HG03097 (cell line): ENCODE results near the gene PPP1R14C.

Experiments
- ATAC-seq: cut with Tn5 transposase; IDR thresholded peaks from one replicate; pipeline ENCODE4 v1.9.1; 2021; ENCODE audit not compliant: unreplicated experiment, low FRiP score

The PPP1R14C gene

DNA sequence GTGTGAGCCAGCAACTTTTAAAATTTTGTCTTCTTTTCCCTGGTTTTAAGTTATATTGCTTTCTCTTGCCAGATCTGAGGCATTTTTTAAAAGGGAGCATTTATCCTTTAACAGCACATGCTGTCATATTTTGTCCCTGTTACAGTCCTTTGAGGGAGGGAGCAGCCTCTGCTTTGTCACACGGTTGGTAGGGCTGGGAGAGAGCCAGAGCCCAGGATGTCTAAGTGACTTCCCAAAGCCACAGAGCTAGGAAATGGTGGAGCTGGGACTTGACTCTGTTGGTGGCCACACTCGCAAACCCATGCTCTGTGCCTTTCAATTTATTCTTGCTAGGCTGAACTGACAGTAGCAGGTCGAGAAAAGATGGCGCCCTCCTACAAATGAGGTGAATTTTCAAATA, 145.6 kb downstream of the PPP1R14C start:
- no peak for ATAC-seq

DNA sequence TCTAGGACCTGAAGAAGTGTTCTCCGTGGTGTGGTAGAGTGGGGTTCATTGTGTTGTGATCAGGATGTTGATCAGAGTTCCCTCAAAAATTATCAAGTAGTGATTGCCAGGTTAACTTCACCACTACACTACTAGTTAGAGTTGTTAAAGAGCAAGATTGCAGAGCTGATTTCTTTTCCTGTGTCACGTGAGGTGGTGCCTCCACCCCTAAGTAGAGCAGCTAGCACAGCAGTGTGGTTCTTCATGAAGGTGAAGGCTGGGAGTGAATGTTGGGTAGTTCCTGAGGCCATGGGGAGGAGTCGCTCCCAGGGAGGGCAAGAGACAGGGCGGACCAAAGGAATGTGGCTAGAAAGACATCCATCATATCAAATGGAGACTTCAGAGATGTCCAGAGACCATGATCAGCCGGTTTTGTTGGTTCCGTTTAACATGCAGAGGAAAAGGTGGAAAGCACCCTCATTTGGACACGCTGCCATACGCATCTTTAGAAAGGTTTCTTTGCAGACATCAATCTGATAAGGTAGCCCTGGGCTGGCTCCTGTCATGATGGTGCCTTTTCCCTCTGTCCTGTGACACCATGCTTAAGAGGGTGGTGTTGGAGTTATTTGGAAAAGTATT, 146.7 kb downstream of the PPP1R14C start:
- ATAC-seq = no peak

DNA sequence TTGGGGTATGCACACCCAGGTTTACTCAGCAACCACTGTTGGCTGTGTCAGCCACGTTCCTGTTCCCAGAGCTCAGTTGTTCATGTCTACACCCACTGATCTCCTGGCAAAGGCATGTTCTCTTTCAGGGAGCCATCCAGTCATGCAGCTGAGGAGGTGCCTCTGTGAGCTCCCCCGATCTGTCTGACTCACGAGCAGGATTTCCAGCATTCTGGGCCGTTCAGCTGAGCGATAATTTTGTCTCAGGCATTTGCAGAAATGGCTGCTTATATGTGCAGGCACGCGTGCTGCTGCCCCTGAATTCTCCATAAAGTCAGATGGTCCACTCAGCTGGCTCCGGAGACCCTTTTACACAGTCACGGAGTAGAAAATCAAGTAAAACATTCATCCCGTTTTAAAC, 147.6 kb downstream of the PPP1R14C start:
- no peak for ATAC-seq

DNA sequence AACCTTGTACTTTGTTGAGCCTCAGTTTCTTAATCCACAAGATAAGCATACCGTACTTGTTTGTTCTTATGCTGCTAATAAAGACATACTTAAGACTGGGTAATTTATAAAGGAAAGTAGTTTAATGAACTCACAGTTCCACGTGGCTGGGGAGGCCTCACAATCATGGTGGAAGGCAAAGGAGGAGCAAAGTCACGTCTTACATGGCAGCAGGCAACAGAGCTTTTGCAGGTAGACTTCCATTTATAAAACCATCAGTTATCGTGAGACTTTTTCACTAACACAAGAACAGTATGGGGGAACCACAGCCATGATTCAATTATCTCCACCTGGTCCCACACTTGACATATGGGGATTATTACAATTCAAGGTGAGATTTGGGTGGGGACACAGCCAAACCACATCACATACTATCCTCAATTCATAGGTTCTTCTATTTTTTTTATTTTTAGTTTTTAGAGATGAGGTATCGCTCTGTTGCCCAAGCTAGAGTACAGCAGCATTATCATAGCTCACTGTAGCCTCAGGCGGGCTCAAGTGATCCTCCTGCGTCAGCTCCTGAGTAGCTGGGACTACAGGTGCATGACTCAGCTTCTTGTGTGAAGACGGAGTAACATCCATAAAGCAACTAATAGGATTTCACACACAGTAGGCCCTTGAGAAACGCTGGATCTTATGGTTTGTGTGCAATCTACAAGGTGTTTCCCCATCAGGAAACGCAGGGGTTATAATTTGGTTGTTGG, 149.3 kb downstream of the PPP1R14C start:
- ATAC-seq = no peak

DNA sequence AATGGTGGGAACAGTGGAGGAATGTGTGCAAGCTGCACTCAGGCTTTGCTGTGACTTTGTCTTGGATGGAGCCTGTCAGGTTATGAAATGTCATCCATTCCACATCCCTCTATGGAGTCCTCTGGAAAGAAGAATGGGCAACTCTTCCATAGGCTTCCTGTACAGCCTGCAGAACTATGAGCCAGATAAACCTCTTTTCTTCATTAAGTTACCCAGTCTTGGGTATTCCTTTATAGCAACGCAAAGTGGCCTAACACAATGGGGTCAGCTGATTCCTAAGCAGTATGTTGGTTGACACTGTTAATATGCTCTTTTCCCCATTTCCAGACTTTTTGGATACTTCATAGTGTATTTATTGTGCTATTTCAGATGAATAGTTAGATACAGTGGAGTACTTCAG, 150.2 kb downstream of the PPP1R14C start:
- no peak for ATAC-seq

DNA sequence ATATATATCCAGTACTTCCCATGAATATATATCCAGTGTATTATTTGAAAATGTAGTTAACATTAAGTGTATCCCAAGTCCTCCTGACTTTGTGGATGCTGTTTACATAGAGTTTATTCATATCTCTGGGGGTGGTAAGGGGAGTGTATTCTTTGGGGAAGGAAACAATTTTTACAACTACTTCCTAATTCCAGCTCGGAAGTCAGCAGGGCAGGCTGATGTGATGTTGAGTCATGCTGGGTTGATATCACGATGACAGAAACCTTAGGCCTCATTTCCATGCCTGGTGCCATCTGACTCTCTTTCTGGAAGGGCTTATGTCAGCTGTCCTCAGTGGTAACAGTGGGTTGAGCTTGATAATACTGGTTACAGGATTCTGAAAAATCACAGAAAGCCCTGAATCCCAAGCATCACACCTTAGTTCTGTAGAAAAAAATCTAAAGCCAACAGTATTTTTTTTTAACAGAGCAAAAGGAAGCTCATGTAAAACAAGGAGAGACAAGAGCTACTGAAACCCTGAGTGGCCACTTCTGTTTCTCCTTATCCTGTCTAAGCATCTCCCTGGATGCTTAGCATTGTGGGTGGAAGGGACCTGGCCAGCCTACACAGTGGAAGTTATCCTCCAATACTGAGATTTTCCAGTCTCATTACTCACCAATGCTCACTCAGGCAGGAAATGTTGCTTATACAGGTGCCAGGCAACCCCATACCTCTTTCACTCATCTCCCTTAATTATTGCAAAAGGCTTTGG, 150.8 kb downstream of the PPP1R14C start:
- ATAC-seq = no peak

DNA sequence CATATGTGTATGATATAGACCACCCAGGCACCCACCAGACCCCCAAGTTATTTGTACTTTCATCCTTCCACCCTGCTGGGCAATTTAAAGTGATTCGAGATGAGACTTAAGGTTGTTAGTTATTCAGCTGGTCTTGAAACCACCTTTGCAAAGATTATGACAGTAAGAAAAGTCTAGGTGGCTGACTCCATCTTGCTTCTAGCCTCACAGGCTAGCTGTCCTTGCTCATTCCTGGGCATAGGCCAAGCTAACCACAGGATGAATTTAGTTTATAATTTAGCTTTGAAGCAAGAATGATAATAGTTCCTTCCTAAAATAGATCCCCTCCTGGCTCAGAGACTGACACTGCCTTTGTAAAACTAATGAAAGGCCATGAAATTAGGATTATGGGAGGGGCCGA, 154.0 kb downstream of the PPP1R14C start:
- ATAC-seq = no peak

DNA sequence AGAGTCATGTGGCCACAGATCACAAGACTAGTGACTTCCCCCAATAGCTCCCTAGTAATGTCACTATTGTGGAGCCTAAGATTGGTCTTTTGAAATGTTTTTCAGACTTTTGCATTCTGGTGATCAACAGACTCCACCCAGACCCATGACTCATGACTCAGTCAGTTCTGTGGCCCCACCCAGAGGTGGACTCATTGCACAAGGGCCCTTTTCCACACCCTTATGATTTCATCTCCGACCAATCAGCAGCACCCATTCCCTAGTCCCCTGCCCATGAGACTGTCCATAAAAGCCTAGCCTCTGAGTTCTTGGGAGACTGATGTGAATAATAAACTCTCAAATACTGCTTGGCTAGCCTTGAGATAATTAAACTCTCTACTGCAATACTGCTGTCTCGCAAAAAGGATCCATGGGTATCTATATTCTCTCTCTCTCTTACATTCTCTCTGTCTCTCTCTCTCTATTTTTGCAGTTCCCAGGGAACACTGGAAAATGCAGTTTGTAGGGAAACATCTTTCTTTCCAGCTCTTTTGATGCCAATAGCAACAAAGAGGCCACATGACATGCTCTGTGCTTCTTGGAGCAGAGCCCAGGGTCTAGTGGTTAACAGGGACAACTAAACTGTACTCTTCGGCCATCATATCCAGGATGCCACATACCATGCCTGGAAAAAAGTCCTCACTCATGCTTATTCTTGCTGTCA, 154.6 kb downstream of the PPP1R14C start:
- ATAC-seq = no peak

DNA sequence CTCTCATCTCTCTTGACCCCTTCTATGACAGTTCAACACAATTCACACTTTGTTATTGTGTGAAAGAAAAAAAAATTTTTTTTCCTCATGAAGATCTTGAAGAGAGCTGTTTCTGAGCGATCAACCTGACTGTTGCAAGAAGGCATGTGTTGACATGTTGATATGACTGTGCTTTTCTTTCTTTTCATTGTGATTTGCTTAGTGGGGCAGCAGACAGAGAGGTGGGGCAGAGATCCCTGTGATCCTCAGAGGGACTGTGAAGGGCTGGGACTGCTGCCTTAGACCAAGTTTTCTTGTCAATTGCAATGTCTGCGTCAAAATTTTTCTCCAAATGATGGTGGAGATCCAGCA, 155.2 kb downstream of the PPP1R14C start:
- no peak for ATAC-seq

DNA sequence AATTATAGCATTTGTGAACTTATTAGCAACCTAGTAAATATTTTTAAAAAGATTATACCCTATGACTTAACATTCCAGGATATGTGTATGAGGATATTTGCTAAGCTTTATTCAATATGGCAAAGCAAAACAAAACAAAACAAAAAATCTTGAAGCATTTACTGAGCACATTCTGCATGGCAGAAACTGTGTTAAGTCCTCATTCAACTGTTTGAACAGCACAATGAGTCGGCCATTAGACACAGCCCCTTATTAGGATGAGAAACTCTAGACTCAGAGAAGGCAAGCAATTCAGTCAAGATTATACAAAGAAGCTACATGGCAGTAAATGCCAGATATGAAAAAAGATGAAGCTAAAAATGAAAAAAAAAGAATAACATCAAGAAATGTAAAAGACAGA, 155.8 kb downstream of the PPP1R14C start:
- ATAC-seq = no peak
